PFSK-1 (cell line): ENCODE data around the gene DDX47.

Experiments used
- POLR2AphosphoS5 ChIP-seq: IDR thresholded peaks from 2 replicates; pipeline ENCODE4 v1.6.1; 2012; ENCODE audit warnings: low read depth, mild to moderate bottlenecking, control low read depth, low read length, moderate library complexity
- SIN3A ChIP-seq: IDR thresholded peaks from 2 replicates; pipeline ENCODE4 v1.6.1; 2012; ENCODE audit warnings: mild to moderate bottlenecking, low read length, moderate library complexity, borderline replicate concordance; ENCODE audit not compliant: insufficient read depth
- TAF1 ChIP-seq: IDR thresholded peaks from 2 replicates; pipeline ENCODE4 v1.6.1; 2012; ENCODE audit warnings: low read length, control low read depth, borderline replicate concordance; ENCODE audit not compliant: insufficient read depth

DNA sequence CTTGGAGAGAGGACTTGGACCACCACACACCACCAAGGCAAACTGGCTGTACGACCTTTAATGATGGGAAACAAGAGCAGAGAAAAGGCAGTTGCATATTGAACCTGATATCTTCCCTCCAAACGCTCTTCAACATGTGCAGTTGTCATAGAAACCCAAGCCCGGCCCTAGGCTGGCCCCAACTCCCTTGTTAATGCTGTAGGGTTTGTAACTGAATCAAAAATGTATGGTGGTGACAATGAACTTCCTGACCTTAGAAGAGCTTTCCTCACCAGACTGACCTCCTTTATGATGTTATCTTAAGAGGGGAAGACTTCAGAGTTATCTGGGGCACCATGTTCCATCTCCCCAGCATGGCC is 15.4 kb upstream of the DDX47 start:
- TF ChIP-seq TAF1 (no peak), POLR2AphosphoS5 (no peak), SIN3A (no peak)
